Stomach (tissue), 4 donors: ENCODE data around the gene LDLRAD2.

Experiments used
- CTCF ChIP-seq, 7 experiments: fragments of 450-650 bp in 4 of 7; fragments of 200-600 bp in 3 of 7; sonication (generic) in 3 of 7; IDR thresholded peaks; one replicate each; pipeline ENCODE4 v1.5.1; 2016 to 2019; ENCODE audit warnings: antibody characterized with exemption in 7 of 7, control low read depth in 2 of 7, mild to moderate bottlenecking in 1 of 7
- EP300 ChIP-seq: sonication (generic); formaldehyde crosslinking; IDR thresholded peaks from one replicate; pipeline ENCODE4 v1.6.1; 2017; ENCODE audit warnings: antibody characterized with exemption
- POLR2A ChIP-seq, 4 donors: fragments of 450-650 bp; IDR thresholded peaks; one replicate each; pipeline ENCODE4 v1.6.1; 2016; ENCODE audit warnings: antibody characterized with exemption in 4 of 4, control low read depth in 2 of 4, mild to moderate bottlenecking in 1 of 4, moderate library complexity in 1 of 4

DNA sequence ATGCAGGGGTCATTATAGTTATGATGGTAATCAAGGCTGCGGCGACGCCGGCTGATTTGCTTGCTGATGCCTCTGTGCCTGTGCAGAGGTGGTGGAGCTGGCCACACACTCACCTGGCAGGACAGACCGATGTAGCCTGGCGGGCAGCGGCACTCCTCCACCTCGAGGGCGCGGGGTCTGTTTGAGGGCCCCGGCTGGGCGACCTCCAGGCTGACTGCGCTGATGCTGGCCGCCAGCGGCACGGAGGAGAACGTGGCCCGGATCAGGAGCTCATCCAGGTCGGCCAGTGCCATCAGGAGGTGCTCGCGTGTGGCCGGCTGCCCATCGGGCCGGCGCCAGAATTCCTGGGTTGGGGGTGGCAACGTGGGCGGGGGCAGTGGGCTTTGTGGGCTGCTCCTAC, 52.7 kb downstream of the LDLRAD2 start:
- TF ChIP-seq CTCF (IDR thresholded peaks at IDR 0.05) (no peak), EP300 (no peak), POLR2A (IDR thresholded peaks at IDR 0.05) (no peak)
